ENCODE data around the gene EFHC1. TPM values are rescaled to one million over a fixed set of nuclear protein-coding genes. Genes with fewer than 3 reads are reported as not detected.

EFHC1 gene
- total and polyA plus RNA-seq, 8 donors = 7.2 to 54.3 (median 35.5) TPM

- intact Hi-C loops (cut with DNase I; ENCODE audit: low total_unique reads) = no loop called here
- 53 to 64% (median 63%) methylated on average over 6 of the region's 6 CpGs for WGBS, 5 donors
- Histone ChIP-seq H3K27me3 (no peaks in the 10 kb centered on the region), H3K4me1 (peaks cover 20 to 47% (median 23%) of the 10 kb centered on the region in 4 donors), H3K36me3 (no peaks in the 10 kb centered on the region), H3K4me3 (no peak overlapping the region), H3K27ac (peak overlapping the region in 2 of 5 donors; percentile 66 to 74), H3K9me3 (no peaks in the 10 kb centered on the region)
- no peak for TF ChIP-seq CTCF (IDR thresholded peaks at IDR 0.05)
- TF ChIP-seq EP300 (IDR thresholded peaks at IDR 0.05) = no peak
- TF ChIP-seq POLR2AphosphoS5 (IDR thresholded peaks at IDR 0.05) = no peak
- TF ChIP-seq POLR2A (IDR thresholded peaks at IDR 0.05) = no peak
- no peak for DNase-seq
Measured at GRCh38 chr6:52523378-52524142, 103.4 kb downstream of the EFHC1 start.

DNA sequence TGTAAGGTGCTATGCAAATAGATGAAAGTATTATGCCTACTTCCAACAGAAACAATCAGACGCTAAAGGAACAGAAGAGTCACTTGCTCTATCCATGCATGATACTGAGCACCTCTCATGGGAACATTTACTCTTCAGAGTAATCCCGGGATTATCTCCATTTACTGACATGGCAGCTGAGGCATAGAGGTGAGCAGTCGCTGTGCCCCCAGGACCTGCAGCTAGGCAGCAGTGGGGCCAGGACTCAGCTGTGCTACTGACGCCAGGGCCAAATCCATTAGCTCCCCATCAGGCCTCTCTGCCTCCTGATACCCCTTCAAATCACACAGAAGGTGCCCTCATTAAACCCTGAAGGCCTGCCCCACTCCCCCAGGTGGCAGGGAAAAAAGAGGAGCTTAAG, 104.8 kb downstream of the EFHC1 start:
- DNase-seq = no peak
- no peak for TF ChIP-seq EP300 (IDR thresholded peaks at IDR 0.05)
- TF ChIP-seq CTCF (IDR thresholded peaks at IDR 0.05) = no peak
- TF ChIP-seq POLR2AphosphoS5 (IDR thresholded peaks at IDR 0.05) = no peak
- no peak for TF ChIP-seq POLR2A (IDR thresholded peaks at IDR 0.05)
- Histone ChIP-seq H3K36me3 (no peaks in the 10 kb centered on the region), H3K4me3 (no peak overlapping the region), H3K27ac (no peak overlapping the region), H3K9me3 (no peaks in the 10 kb centered on the region), H3K27me3 (no peaks in the 10 kb centered on the region), H3K4me1 (peaks cover 19 to 44% (median 21%) of the 10 kb centered on the region in 4 donors)
- 93 to 97% (median 94%) methylated on average over 2 to 4 of the region's 4 CpGs for WGBS, 5 donors
- intact Hi-C loops (cut with DNase I; ENCODE audit: low total_unique reads) = no loop called here

- Histone ChIP-seq H3K9me3 (no peaks in the 10 kb centered on the region), H3K4me3 (no peak overlapping the region), H3K27ac (no peak overlapping the region), H3K36me3 (no peaks in the 10 kb centered on the region), H3K4me1 (peaks cover 14 to 27% (median 20%) of the 10 kb centered on the region in 4 donors), H3K27me3 (no peaks in the 10 kb centered on the region)
- WGBS, 5 donors = 61 to 97% (median 85%) methylated on average over 4 of the region's 4 CpGs
- intact Hi-C loops (cut with DNase I; ENCODE audit: low total_unique reads) = no loop called here
- TF ChIP-seq POLR2AphosphoS5 (IDR thresholded peaks at IDR 0.05) (no peak), EP300 (IDR thresholded peaks at IDR 0.05) (no peak), POLR2A (IDR thresholded peaks at IDR 0.05) (no peak), CTCF (IDR thresholded peaks at IDR 0.05) (no peak)
- no peak for DNase-seq
Measured at GRCh38 chr6:52526634-52527033, 106.5 kb downstream of the EFHC1 start.

DNA sequence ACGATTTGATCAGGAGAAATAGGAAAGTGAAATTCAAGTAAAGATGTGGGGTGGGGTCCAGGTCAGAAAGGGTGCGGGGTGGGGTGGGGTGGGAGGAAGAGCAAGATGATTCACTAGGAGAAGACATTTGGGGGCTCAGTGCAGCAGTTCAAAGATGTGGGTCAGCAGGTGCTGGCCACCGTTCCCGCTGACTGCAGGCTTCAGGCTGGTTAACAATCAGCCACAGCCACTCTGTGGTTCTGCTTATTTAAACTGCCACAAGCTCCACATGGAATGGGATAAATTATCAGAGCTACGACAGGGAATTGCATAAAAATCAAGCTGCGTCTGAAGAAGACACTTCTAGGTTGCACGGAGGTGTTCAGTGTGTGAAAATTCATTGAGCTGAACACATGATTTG, 107.3 kb downstream of the EFHC1 start:
- 89 to 98% (median 93%) methylated on average over 7 of the region's 7 CpGs for WGBS, 5 donors
- Histone ChIP-seq H3K4me1 (peaks cover 6 to 19% (median 12%) of the 10 kb centered on the region in 4 donors), H3K4me3 (no peak overlapping the region), H3K27ac (no peak overlapping the region), H3K36me3 (no peaks in the 10 kb centered on the region), H3K27me3 (no peaks in the 10 kb centered on the region), H3K9me3 (no peaks in the 10 kb centered on the region)
- TF ChIP-seq POLR2AphosphoS5 (IDR thresholded peaks at IDR 0.05) = no peak
- TF ChIP-seq EP300 (IDR thresholded peaks at IDR 0.05) = no peak
- no peak for TF ChIP-seq POLR2A (IDR thresholded peaks at IDR 0.05)
- TF ChIP-seq CTCF (IDR thresholded peaks at IDR 0.05) = no peak
- no peak for DNase-seq
- intact Hi-C loops (cut with DNase I; ENCODE audit: low total_unique reads) = no loop called here
